Kidney epithelial cell (primary cell): ENCODE measurements around the gene LMF1. TPM values are rescaled to one million over a fixed set of nuclear protein-coding genes. Genes with fewer than 3 reads are reported as not detected.

ENCODE experiments used
- DNase-seq: peaks from one replicate; pipeline ENCODE4 v3.0.0-alpha.2; 2010; ENCODE audit warnings: low read depth
- H3K27me3 ChIP-seq: 2 replicates; pipeline ENCODE4 v1.6.0; 2011; ENCODE audit warnings: low read length; ENCODE audit not compliant: control insufficient read depth, insufficient read depth
- H3K36me3 ChIP-seq: 2 replicates; pipeline ENCODE4 v1.5.1; 2011; ENCODE audit warnings: low read length; ENCODE audit not compliant: control insufficient read depth, insufficient read depth
- H3K4me3 ChIP-seq: 2 replicates; pipeline ENCODE4 v1.5.1; 2011; ENCODE audit warnings: low read depth, mild to moderate bottlenecking, control low read depth, low read length
- total RNA-seq: library from RNA; depleted of rRNA; stranded (reverse); fragments of >200 nt; gene quantifications from 2 replicates; pipeline ENCODE4 v1.2.3, GENCODE V29; 2015
- TF ChIP-seq, protein P1 (sequence below): IDR thresholded peaks from 2 replicates; pipeline ENCODE4 v1.5.1; 2011; ENCODE audit warnings: mild to moderate bottlenecking, moderate library complexity, low read length, control low read depth, inconsistent platforms; ENCODE audit not compliant: insufficient read depth, poor library complexity, severe bottlenecking

LMF1 gene
- total RNA-seq, 1 donor from 2014 or later, result 26.3 TPM

- no peaks in the 10 kb centered on the region for H3K27me3 ChIP-seq
- TF ChIP-seq, protein P1, sequence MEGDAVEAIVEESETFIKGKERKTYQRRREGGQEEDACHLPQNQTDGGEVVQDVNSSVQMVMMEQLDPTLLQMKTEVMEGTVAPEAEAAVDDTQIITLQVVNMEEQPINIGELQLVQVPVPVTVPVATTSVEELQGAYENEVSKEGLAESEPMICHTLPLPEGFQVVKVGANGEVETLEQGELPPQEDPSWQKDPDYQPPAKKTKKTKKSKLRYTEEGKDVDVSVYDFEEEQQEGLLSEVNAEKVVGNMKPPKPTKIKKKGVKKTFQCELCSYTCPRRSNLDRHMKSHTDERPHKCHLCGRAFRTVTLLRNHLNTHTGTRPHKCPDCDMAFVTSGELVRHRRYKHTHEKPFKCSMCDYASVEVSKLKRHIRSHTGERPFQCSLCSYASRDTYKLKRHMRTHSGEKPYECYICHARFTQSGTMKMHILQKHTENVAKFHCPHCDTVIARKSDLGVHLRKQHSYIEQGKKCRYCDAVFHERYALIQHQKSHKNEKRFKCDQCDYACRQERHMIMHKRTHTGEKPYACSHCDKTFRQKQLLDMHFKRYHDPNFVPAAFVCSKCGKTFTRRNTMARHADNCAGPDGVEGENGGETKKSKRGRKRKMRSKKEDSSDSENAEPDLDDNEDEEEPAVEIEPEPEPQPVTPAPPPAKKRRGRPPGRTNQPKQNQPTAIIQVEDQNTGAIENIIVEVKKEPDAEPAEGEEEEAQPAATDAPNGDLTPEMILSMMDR, result no peak
- no peaks in the 10 kb centered on the region for H3K36me3 ChIP-seq
- no peak for DNase-seq
- no peak overlapping the region for H3K4me3 ChIP-seq
These were observed 115.9 kb downstream of the LMF1 start for GRCh38 chr16:854808-855410.

GRCh38 chr16:853981-854807 lies 116.6 kb downstream of the LMF1 start:
- H3K4me3 ChIP-seq, result no peak overlapping the region
- TF ChIP-seq, protein P1, result no peak
- no peaks in the 10 kb centered on the region for H3K27me3 ChIP-seq
- H3K36me3 ChIP-seq, result no peaks in the 10 kb centered on the region
- no peak for DNase-seq

DNA sequence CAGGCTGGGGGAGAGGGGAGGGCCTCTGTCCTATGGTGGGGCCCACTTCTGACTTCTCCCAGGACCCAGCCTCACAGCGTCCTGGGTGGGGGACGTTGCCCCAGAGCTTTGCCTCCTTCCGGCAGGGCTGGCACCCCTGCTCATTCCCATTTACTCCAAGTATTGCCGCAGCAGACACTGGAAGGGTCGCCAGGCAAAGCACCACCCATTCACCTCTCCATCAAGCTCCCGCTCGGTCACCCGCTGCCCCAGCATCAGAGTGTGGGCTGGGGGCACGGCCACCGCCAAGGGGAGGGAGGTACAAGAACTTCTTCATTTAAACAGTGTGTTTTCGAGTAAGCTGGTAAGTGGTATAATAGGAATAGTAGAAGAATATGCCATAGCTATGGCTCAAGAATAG lies 117.5 kb downstream of the LMF1 start:
- TF ChIP-seq, protein P1, result no peak
- DNase-seq, result no peak
- Histone ChIP-seq H3K4me3 (no peak overlapping the region), H3K27me3 (no peaks in the 10 kb centered on the region), H3K36me3 (no peaks in the 10 kb centered on the region)

GRCh38 chr16:852451-853185 lies 118.2 kb downstream of the LMF1 start:
- Histone ChIP-seq H3K27me3 (no peaks in the 10 kb centered on the region), H3K36me3 (no peaks in the 10 kb centered on the region), H3K4me3 (no peak overlapping the region)
- TF ChIP-seq, protein P1, result no peak
- no peak for DNase-seq

- no peak for DNase-seq
- Histone ChIP-seq H3K27me3 (no peaks in the 10 kb centered on the region), H3K36me3 (no peaks in the 10 kb centered on the region), H3K4me3 (no peak overlapping the region)
- TF ChIP-seq, protein P1, result no peak
These were observed 118.9 kb downstream of the LMF1 start for GRCh38 chr16:851871-852270.
